Stimulated activated CD4-positive, alpha-beta T cell treated with anti-CD3 and anti-CD28 coated beads, Interleukin-1b, Interleukin-23, amount 100 ng/mL, for 1 hour (primary cell): ENCODE results near the gene GALNTL6.

Experiments
- DNase-seq, 2 donors: peaks; one replicate each; pipeline ENCODE4 v3.0.0-alpha.2; 2020; ENCODE audit warnings: low read depth in 2 of 2

Gene GALNTL6

GRCh38 chr4:172985552-172985951, 1172.3 kb downstream of the GALNTL6 start:
- no peak for DNase-seq

GRCh38 chr4:172986114-172986513, 1172.9 kb downstream of the GALNTL6 start:
- DNase-seq = no peak

GRCh38 chr4:172989984-172990820, 1177.0 kb downstream of the GALNTL6 start:
- no peak for DNase-seq

GRCh38 chr4:172992648-172993378, 1179.6 kb downstream of the GALNTL6 start:
- no peak for DNase-seq

- no peak for DNase-seq
Observed at GRCh38 chr4:172995161-172995560, 1182.0 kb downstream of the GALNTL6 start.

- DNase-seq = no peak
Observed at GRCh38 chr4:172995704-172996103, 1182.5 kb downstream of the GALNTL6 start.

GRCh38 chr4:172996571-172997216, 1183.5 kb downstream of the GALNTL6 start:
- no peak for DNase-seq

- DNase-seq = no peak
Observed at GRCh38 chr4:172997217-172997609, 1184.0 kb downstream of the GALNTL6 start.

- no peak for DNase-seq
Observed at GRCh38 chr4:172997856-172998255, 1184.7 kb downstream of the GALNTL6 start.

GRCh38 chr4:172998527-172999469, 1185.6 kb downstream of the GALNTL6 start:
- no peak for DNase-seq

- no peak for DNase-seq
Observed at GRCh38 chr4:173001571-173001970, 1188.4 kb downstream of the GALNTL6 start.

GRCh38 chr4:173002830-173003561, 1189.8 kb downstream of the GALNTL6 start:
- DNase-seq = no peak

GRCh38 chr4:173005912-173006633, 1192.9 kb downstream of the GALNTL6 start:
- DNase-seq = no peak

- DNase-seq = no peak
Observed at GRCh38 chr4:173008436-173008835, 1195.2 kb downstream of the GALNTL6 start.

- DNase-seq = no peak
Observed at GRCh38 chr4:173009129-173009823, 1196.1 kb downstream of the GALNTL6 start.

GRCh38 chr4:173012608-173013007, 1199.4 kb downstream of the GALNTL6 start:
- DNase-seq = no peak

- peak in 1 of 2 donors; percentile 26 for DNase-seq
Observed at GRCh38 chr4:173013232-173013930, 1200.2 kb downstream of the GALNTL6 start.

GRCh38 chr4:173014113-173014558, 1200.9 kb downstream of the GALNTL6 start:
- no peak for DNase-seq

GRCh38 chr4:173014836-173015235, 1201.6 kb downstream of the GALNTL6 start:
- DNase-seq = no peak
